HG03196 (cell line): ENCODE measurements around the gene FGD6.
A peak's percentile ranks its signal among the peaks of the same experiment; 100 is the strongest.
"Not testable (repeated sequence)": the region's sequence is repeated elsewhere in the genome, so short reads cannot be mapped to it uniquely, and the experiment has no call there.

Experiments
- ATAC-seq: cut with Tn5 transposase; IDR thresholded peaks from one replicate; pipeline ENCODE4 v1.9.1; 2021; ENCODE audit not compliant: unreplicated experiment

FGD6 gene

DNA sequence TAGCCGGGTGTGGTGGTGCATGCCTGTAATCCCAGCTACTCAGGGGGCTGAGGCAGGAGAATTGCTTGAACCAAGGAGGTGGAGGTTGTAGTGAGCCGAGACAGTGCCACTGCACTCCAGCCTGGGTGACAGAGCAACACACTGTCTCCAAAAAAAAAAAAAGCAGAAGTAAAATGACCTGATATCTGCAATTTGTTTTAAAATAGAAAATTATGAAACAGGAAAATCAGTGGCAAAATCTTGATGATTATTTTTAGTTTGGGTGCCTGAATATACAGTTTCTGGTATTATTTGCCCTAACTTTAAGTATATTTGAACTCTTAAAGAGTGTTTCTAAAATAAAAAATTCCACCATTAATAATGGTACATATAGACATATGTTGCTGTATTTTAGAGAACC is 121.4 kb downstream of the FGD6 start:
- not testable (repeated sequence) for ATAC-seq

DNA sequence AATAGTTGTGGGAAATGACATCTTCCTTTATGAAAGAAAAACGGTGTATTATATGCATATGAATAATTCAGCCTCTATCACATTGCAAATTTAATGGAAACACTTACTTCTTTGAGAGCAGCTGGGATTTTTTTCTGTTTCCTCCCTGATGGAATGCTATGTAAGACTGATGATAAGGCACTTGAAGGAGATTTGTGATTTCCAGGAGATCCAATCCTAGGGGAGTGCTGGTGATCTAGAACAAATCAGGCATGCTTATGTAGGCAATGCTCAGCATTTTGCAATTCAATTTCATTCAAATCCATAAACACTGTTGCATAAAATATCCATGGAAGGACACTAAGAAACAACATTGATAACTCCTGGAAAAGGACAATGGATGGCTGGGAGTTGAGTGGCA is 127.8 kb downstream of the FGD6 start:
- no peak for ATAC-seq

DNA sequence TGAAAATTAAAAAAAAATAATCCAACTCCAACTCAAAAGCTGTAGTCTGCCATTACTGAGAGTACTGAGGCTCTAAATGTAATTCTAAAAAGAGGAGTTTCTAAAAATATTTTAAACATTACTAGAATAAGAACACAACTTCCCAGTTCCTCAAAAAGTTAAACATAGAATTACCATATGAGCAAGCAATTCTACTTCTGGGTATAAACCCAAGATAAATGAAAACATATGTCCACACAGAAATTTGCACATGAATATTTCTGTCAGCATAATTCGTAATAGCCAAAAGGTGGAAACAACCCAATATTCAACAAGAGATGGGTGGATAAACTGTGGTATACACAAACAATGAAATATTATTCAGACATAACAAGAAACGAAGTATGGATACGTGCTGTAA is 128.9 kb downstream of the FGD6 start:
- no peak for ATAC-seq

DNA sequence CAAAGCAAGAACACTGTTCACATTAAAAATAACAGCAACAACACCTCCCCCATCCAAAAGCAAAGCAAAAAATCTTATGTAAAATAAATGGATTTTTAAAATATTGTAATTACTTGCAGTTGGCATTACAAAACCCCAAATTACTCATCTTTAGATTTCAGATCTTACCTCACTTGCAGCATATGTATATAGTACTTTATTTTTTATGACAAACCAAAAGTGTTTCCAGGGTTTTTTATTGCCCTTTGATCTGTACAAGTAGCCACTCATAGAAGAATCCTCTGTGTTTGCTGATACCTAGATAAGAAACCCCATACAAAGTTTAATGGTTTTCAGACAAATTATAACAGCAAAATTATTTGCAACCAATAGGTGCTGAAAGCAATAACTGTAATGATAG is 131.7 kb downstream of the FGD6 start:
- no peak for ATAC-seq

GRCh38 chr12:95083938-95084337 is 133.3 kb downstream of the FGD6 start:
- no peak for ATAC-seq

- ATAC-seq: no peak
Measured at GRCh38 chr12:95083471-95083870, 133.8 kb downstream of the FGD6 start.

- no peak for ATAC-seq
Measured at GRCh38 chr12:95077341-95077740, 139.9 kb downstream of the FGD6 start.

GRCh38 chr12:95074766-95075165 is 142.5 kb downstream of the FGD6 start:
- no peak for ATAC-seq

DNA sequence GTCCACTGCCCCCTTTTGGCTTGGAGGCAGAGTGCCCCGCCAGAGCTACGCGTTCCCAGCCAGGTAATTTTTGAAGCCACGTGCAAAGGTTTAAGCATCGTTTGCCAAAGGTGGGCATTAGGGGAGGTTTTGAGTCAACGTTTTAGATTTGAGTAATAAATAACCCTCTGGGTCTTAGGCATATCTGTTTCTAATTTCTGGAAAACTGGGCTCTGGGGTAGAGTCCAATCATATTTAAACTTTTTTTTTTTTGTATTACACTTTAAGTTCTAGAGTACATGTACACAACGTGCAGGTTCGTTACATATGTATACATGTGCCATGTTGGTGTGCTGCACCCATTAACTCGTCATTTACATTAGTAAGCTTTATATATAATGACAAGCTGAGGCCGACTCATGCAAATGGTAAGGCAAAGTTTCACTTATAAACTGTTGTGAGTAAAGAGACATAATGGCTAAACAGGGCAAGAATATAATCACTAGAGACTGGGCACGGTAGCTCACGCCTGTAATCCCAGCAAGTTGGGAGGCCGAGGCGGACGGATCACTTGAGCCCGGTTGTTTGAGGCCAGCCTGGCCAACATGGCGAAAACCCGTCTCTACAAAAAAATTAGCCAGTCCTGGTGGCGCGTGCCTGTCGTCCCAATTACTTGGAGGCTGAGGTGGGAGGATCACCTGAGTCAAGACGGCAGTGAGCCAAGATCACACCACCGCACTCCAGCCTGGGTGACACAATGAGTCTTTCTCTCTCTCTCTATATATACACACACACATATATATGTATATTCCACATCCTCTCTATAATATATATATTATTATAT is 143.4 kb downstream of the FGD6 start:
- no peak for ATAC-seq

DNA sequence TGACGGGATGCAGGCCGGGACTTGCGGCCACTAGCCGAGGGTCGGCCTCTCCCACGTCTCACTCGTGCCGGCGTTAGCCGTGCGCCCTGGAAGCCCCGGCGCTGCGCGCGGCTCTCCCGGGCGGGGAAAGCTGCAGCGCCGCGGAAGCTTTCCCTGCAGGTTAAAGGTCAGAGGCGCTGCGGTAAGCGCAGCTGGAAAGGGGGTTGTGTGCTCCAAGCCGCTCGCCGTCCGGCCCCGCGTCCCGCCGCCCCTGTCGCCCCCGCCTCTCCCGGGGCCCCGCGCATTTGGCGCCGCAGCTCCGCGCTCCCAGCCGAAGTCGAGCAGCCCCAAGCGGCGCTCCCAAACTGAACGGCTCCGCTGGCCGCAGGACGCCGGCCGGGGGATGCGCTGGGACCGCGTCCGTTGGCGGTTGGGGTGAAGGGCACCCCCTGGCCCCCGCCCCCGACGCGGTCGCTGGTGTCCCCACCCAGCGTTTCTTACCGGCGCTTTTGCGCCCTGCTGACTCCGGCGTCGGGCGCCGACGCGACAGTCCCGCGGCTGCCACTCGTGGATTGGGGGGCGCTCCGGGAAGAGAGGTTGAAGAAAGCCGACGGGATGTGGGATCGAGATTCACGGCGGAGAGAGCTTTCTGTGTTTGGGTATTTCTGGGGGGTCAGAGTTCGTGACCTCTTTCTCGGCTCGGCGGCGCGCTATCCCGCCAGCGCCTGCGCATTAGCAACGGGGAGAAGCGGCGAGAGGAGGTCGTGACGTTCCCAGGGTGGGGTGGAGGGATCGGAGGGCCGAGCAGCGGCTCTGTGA is 144.2 kb downstream of the FGD6 start, which contains the start of gene NR2C1:
NR2C1 (minus strand) TSS at position 719 of the 798 bp plus-strand sequence. CDS start 6,234 bp downstream, outside the sequence.
- peak; percentile 95 for ATAC-seq

- ATAC-seq: no peak
Measured at GRCh38 chr12:95070378-95070777, 146.9 kb downstream of the FGD6 start.

DNA sequence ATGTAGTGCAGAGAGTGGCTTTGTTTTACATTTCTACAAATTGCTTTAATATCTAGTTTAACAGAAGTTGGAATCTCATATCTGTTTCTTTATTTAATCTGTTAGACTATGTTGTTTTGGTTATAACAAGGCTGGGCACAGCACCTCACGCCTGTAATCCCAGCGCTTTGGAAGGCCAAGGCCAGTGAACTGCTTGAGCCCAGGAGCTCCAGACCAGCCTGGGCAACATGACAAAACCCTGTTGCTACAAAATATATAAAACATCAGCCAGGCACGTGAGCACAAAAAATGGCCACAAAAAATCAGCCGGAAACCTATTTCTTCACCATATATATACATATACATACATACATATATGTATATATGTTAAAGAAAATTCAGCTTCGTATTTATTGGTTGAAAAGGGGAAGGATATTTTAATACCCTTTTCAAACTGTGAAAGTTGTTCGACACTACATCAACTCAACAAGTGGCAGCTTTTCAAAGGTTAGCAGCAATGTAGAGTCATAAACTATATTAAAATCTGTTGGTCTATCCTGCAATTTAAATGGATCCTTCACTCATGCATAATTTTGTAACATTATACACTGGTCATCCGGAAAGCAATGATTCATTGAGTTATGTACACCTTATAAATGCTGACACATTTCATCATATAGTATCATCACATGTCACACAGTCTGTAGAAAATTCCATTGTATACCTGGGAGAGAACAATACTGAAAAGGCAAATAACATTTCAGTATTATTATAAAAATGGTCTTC is 151.0 kb downstream of the FGD6 start:
- ATAC-seq: no peak

GRCh38 chr12:95060951-95061350 is 156.3 kb downstream of the FGD6 start:
- ATAC-seq: no peak

DNA sequence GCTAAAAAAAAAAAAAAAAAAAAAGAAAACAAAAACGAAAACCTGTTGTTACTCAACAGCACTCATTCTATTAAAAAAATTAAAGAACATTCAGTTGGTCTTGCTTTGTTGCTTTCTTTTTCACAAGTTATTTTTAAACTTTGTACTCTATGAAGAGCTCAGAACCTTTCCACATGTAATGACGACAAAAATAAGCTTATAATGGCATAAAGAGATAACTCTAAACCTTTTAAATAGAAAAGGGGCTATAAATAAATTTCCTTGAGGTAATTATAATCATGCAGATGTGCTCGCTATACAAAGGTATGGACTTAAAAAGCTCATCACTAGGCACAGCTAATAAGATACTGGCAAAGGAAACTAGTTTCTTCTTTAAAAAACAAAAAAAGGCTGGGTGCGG is 157.3 kb downstream of the FGD6 start:
- no peak for ATAC-seq

DNA sequence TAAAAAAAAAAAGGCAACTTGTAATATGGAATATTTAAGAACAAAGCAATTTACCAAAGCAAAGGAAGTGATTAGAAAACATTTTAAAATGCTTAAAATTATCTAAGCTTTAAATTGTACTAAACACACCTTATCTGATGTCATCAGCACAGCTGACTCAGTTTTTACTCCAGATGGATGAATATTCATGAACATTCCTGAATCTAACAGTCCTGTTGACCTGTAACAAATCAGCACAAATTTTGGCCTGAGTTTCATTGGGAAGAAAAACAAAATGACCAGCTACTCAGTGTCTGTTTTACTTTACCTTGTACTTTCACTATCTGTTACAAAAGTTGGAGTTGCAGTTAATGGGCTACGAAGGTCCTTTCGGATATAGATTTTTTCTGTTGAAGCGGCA is 159.8 kb downstream of the FGD6 start:
- no peak for ATAC-seq

GRCh38 chr12:95055057-95055456 is 162.2 kb downstream of the FGD6 start:
- ATAC-seq: no peak

GRCh38 chr12:95054206-95054605 is 163.1 kb downstream of the FGD6 start:
- no peak for ATAC-seq

DNA sequence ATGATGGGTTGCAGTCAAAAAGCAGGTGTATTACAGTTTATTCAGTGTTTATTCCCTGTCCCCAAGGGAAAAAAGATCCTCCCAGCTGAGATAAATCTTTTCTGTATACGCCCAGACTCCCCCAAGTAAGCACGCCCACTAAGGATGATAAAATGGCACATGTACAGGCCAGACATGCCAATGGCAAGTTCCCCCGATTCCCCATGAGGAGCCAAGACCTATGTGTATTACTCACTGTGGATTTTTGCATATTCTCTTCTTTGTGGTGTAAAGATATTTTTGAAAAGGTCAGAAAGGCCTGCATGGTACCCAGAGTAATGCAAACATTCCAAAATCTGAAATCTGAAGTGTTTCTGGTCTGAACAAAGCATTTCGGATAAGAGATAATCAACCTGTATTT is 166.0 kb downstream of the FGD6 start:
- ATAC-seq: no peak

- ATAC-seq: no peak
Measured at GRCh38 chr12:95037906-95038305, 179.4 kb downstream of the FGD6 start.

- no peak for ATAC-seq
Measured at GRCh38 chr12:95034750-95035149, 182.5 kb downstream of the FGD6 start.
